ENCODE results near the gene FAM20B.

FAM20B gene

GRCh38 chr1:179048339-179049124 lies 22.8 kb downstream of the FAM20B start:
- no peak for DNase-seq (ENCODE audit: low read depth in 2 of 2)

- no peak for DNase-seq (ENCODE audit: low read depth in 2 of 2)
Observed at GRCh38 chr1:179052776-179053175, 27.1 kb downstream of the FAM20B start.

- DNase-seq (ENCODE audit: low read depth in 2 of 2) = no peak
Observed at GRCh38 chr1:179053486-179053885, 27.8 kb downstream of the FAM20B start.

GRCh38 chr1:179055937-179056336 lies 30.2 kb downstream of the FAM20B start:
- DNase-seq (ENCODE audit: low read depth in 2 of 2) = no peak

GRCh38 chr1:179058487-179059483 lies 33.1 kb downstream of the FAM20B start:
- DNase-seq (ENCODE audit: low read depth in 2 of 2) = no peak

GRCh38 chr1:179061360-179062282 lies 35.9 kb downstream of the FAM20B start:
- DNase-seq (ENCODE audit: low read depth in 2 of 2) = no peak

GRCh38 chr1:179066471-179066870 lies 40.8 kb downstream of the FAM20B start:
- no peak for DNase-seq (ENCODE audit: low read depth in 2 of 2)

- DNase-seq (ENCODE audit: low read depth in 2 of 2) = no peak
Observed at GRCh38 chr1:179077396-179077795, 51.7 kb downstream of the FAM20B start.

- peak in 1 of 2 donors; percentile 1 for DNase-seq (ENCODE audit: low read depth in 2 of 2)
Observed at GRCh38 chr1:179079113-179079761, 53.5 kb downstream of the FAM20B start.

- DNase-seq (ENCODE audit: low read depth in 2 of 2) = peak in 1 of 2 donors; percentile 4
Observed at GRCh38 chr1:179080866-179081686, 55.4 kb downstream of the FAM20B start.

- DNase-seq (ENCODE audit: low read depth in 2 of 2) = peak; percentile 24 to 45
Observed at GRCh38 chr1:179081687-179082332, 56.1 kb downstream of the FAM20B start, which contains the start of gene TOR3A. Gene TOR3A (plus strand): TSS chr1:179082070. CDS start chr1:179082129, 59 bp downstream.

- DNase-seq (ENCODE audit: low read depth in 2 of 2) = no peak
Observed at GRCh38 chr1:179082333-179082998, 56.8 kb downstream of the FAM20B start.

GRCh38 chr1:179082999-179083335 lies 57.3 kb downstream of the FAM20B start:
- no peak for DNase-seq (ENCODE audit: low read depth in 2 of 2)

GRCh38 chr1:179083533-179083932 lies 57.8 kb downstream of the FAM20B start:
- DNase-seq (ENCODE audit: low read depth in 2 of 2) = no peak

- no peak for DNase-seq (ENCODE audit: low read depth in 2 of 2)
Observed at GRCh38 chr1:179087665-179088064, 62.0 kb downstream of the FAM20B start.

GRCh38 chr1:179089827-179090482 lies 64.3 kb downstream of the FAM20B start:
- DNase-seq (ENCODE audit: low read depth in 2 of 2) = no peak

GRCh38 chr1:179090522-179090921 lies 64.8 kb downstream of the FAM20B start:
- no peak for DNase-seq (ENCODE audit: low read depth in 2 of 2)

GRCh38 chr1:179090923-179091322 lies 65.2 kb downstream of the FAM20B start:
- no peak for DNase-seq (ENCODE audit: low read depth in 2 of 2)
